Keratinocyte (primary cell): ENCODE data around the gene AAMP.

Experiments used
- EZH2 ChIP-seq: IDR thresholded peaks from one replicate; pipeline ENCODE4 v1.6.1; 2012; ENCODE audit warnings: inconsistent platforms, mild to moderate bottlenecking, low read length, moderate library complexity
- TF ChIP-seq, protein P1 (sequence below), 3 experiments: IDR thresholded peaks in 1 of 3; conservative IDR thresholded peaks in 1 of 3; optimal IDR thresholded peaks in 1 of 3; 2 replicates in 2 of 3; 3 replicates in 1 of 3; pipeline versions ENCODE3 to v1.5.1; 2011; ENCODE audit warnings: low read length in 3 of 3, mild to moderate bottlenecking in 3 of 3, moderate library complexity in 2 of 3, control low read depth in 1 of 3, inconsistent platforms in 1 of 3; ENCODE audit not compliant: insufficient read depth in 2 of 3; ENCODE audit errors: extremely low read depth in 1 of 3

DNA sequence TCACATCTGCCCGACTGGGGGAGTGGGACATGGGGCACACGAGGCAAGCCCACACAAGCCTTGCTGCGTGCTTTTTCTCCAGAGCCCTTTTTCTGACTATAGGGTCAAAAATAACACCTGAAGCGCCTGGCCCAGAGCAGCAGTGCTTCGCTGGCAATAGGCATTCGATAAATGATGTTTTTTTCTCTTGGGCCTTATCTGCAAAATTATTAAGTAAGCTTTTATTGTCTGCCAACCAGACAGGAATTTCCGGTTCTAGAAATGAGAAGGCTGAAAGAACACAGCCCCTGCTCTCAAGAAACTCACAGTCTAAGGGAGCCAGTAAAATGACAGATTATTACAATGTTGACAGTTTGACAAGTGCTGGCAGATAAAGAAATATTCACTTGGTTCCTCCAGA is 25.1 kb upstream of the AAMP start:
- TF ChIP-seq, protein P1, sequence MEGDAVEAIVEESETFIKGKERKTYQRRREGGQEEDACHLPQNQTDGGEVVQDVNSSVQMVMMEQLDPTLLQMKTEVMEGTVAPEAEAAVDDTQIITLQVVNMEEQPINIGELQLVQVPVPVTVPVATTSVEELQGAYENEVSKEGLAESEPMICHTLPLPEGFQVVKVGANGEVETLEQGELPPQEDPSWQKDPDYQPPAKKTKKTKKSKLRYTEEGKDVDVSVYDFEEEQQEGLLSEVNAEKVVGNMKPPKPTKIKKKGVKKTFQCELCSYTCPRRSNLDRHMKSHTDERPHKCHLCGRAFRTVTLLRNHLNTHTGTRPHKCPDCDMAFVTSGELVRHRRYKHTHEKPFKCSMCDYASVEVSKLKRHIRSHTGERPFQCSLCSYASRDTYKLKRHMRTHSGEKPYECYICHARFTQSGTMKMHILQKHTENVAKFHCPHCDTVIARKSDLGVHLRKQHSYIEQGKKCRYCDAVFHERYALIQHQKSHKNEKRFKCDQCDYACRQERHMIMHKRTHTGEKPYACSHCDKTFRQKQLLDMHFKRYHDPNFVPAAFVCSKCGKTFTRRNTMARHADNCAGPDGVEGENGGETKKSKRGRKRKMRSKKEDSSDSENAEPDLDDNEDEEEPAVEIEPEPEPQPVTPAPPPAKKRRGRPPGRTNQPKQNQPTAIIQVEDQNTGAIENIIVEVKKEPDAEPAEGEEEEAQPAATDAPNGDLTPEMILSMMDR (optimal IDR thresholded peaks at IDR 0.05 in 1 of 3, IDR thresholded peaks at IDR 0.05 in 1 of 3, conservative IDR thresholded peaks at IDR 0.05 in 1 of 3; ENCODE audit: extremely low read depth in 1 of 3, insufficient read depth in 2 of 3, low read length in 3 of 3) = no peak
- no peak for TF ChIP-seq EZH2
